LNCAP (cell line): ENCODE data around the gene RELL1.

Source experiments
- CTCF ChIP-seq: fragments of 450-650 bp; IDR thresholded peaks from 2 replicates; pipeline ENCODE4 v1.5.1; 2017; ENCODE audit warnings: mild to moderate bottlenecking

Gene RELL1

GRCh38 chr4:37727635-37728034 lies 41.5 kb upstream of the RELL1 start:
- no peak for TF ChIP-seq CTCF

- TF ChIP-seq CTCF = no peak
Observed at GRCh38 chr4:37726666-37727065, 40.5 kb upstream of the RELL1 start.

- TF ChIP-seq CTCF = no peak
Observed at GRCh38 chr4:37725718-37726117, 39.5 kb upstream of the RELL1 start.

GRCh38 chr4:37723067-37723466 lies 36.9 kb upstream of the RELL1 start:
- no peak for TF ChIP-seq CTCF

- TF ChIP-seq CTCF = no peak
Observed at GRCh38 chr4:37721995-37722638, 35.9 kb upstream of the RELL1 start.

- no peak for TF ChIP-seq CTCF
Observed at GRCh38 chr4:37719021-37719420, 32.8 kb upstream of the RELL1 start.

GRCh38 chr4:37717576-37717975 lies 31.4 kb upstream of the RELL1 start:
- TF ChIP-seq CTCF = no peak

- no peak for TF ChIP-seq CTCF
Observed at GRCh38 chr4:37715889-37716402, 29.8 kb upstream of the RELL1 start.
